ENCODE data around the gene USP13.
"Not testable (repeated sequence)": the region's sequence is repeated elsewhere in the genome, so short reads cannot be mapped to it uniquely, and the experiment has no call there.

Gene USP13

GRCh38 chr3:179682426-179683080 lies 29.7 kb downstream of the USP13 start:
- no peaks in the 10 kb centered on the region for H3K4me1 ChIP-seq (ENCODE audit: insufficient read depth, insufficient read length)
- H3K36me3 ChIP-seq (ENCODE audit: insufficient read depth, insufficient read length, low read length): peaks cover 3% of the 10 kb centered on the region
- DNase-seq (ENCODE audit: low read depth, low spot score): no peak
- no peak overlapping the region for H3K9ac ChIP-seq (ENCODE audit: insufficient read length, low read depth)
- no peaks in the 10 kb centered on the region for H3K27me3 ChIP-seq (ENCODE audit: insufficient read depth, insufficient read length)
- TF ChIP-seq ZNF274 (IDR thresholded peaks at IDR 0.05; ENCODE audit: low read depth, low read length) (no peak), SUZ12 (IDR thresholded peaks at IDR 0.05; ENCODE audit: extremely low read depth, insufficient read depth, insufficient read length) (no peak), YY1 (IDR thresholded peaks at IDR 0.05; ENCODE audit: insufficient read depth, insufficient read length) (no peak)
- H3K4me3 ChIP-seq (ENCODE audit: insufficient read length, low read depth): no peak overlapping the region
- no peaks in the 10 kb centered on the region for H3K9me3 ChIP-seq (ENCODE audit: insufficient read depth, low read length)

- not testable (repeated sequence) for H3K4me1 ChIP-seq (ENCODE audit: insufficient read depth, insufficient read length); H3K27me3 ChIP-seq (ENCODE audit: insufficient read depth, insufficient read length); H3K36me3 ChIP-seq (ENCODE audit: insufficient read depth, insufficient read length, low read length); H3K9ac ChIP-seq (ENCODE audit: insufficient read length, low read depth); H3K9me3 ChIP-seq (ENCODE audit: insufficient read depth, low read length); H3K4me3 ChIP-seq (ENCODE audit: insufficient read length, low read depth); DNase-seq (ENCODE audit: low read depth, low spot score)
These were observed 30.4 kb downstream of the USP13 start for GRCh38 chr3:179683286-179683685.

GRCh38 chr3:179687967-179688535 lies 35.2 kb downstream of the USP13 start:
- no peaks in the 10 kb centered on the region for H3K4me1 ChIP-seq (ENCODE audit: insufficient read depth, insufficient read length)
- H3K4me3 ChIP-seq (ENCODE audit: insufficient read length, low read depth): no peak overlapping the region
- no peaks in the 10 kb centered on the region for H3K27me3 ChIP-seq (ENCODE audit: insufficient read depth, insufficient read length)
- no peaks in the 10 kb centered on the region for H3K9me3 ChIP-seq (ENCODE audit: insufficient read depth, low read length)
- no peak overlapping the region for H3K9ac ChIP-seq (ENCODE audit: insufficient read length, low read depth)
- DNase-seq (ENCODE audit: low read depth, low spot score): no peak
- H3K36me3 ChIP-seq (ENCODE audit: insufficient read depth, insufficient read length, low read length): peaks cover 15% of the 10 kb centered on the region
- TF ChIP-seq ZNF274 (IDR thresholded peaks at IDR 0.05; ENCODE audit: low read depth, low read length) (no peak), SUZ12 (IDR thresholded peaks at IDR 0.05; ENCODE audit: extremely low read depth, insufficient read depth, insufficient read length) (no peak), YY1 (IDR thresholded peaks at IDR 0.05; ENCODE audit: insufficient read depth, insufficient read length) (no peak)

GRCh38 chr3:179688850-179689249 lies 36.0 kb downstream of the USP13 start:
- no peaks in the 10 kb centered on the region for H3K27me3 ChIP-seq (ENCODE audit: insufficient read depth, insufficient read length)
- DNase-seq (ENCODE audit: low read depth, low spot score): no peak
- H3K36me3 ChIP-seq (ENCODE audit: insufficient read depth, insufficient read length, low read length): peaks cover 15% of the 10 kb centered on the region
- no peaks in the 10 kb centered on the region for H3K9me3 ChIP-seq (ENCODE audit: insufficient read depth, low read length)
- no peak overlapping the region for H3K9ac ChIP-seq (ENCODE audit: insufficient read length, low read depth)
- TF ChIP-seq ZNF274 (IDR thresholded peaks at IDR 0.05; ENCODE audit: low read depth, low read length) (no peak), SUZ12 (IDR thresholded peaks at IDR 0.05; ENCODE audit: extremely low read depth, insufficient read depth, insufficient read length) (no peak), YY1 (IDR thresholded peaks at IDR 0.05; ENCODE audit: insufficient read depth, insufficient read length) (no peak)
- H3K4me3 ChIP-seq (ENCODE audit: insufficient read length, low read depth): no peak overlapping the region
- no peaks in the 10 kb centered on the region for H3K4me1 ChIP-seq (ENCODE audit: insufficient read depth, insufficient read length)

GRCh38 chr3:179694731-179695130 lies 41.9 kb downstream of the USP13 start:
- DNase-seq (ENCODE audit: low read depth, low spot score): no peak
- H3K27me3 ChIP-seq (ENCODE audit: insufficient read depth, insufficient read length): no peaks in the 10 kb centered on the region
- H3K4me3 ChIP-seq (ENCODE audit: insufficient read length, low read depth): no peak overlapping the region
- H3K9me3 ChIP-seq (ENCODE audit: insufficient read depth, low read length): no peaks in the 10 kb centered on the region
- no peaks in the 10 kb centered on the region for H3K4me1 ChIP-seq (ENCODE audit: insufficient read depth, insufficient read length)
- H3K9ac ChIP-seq (ENCODE audit: insufficient read length, low read depth): no peak overlapping the region
- TF ChIP-seq YY1 (IDR thresholded peaks at IDR 0.05; ENCODE audit: insufficient read depth, insufficient read length): no peak
- TF ChIP-seq ZNF274 (IDR thresholded peaks at IDR 0.05; ENCODE audit: low read depth, low read length): no peak
- TF ChIP-seq SUZ12 (IDR thresholded peaks at IDR 0.05; ENCODE audit: extremely low read depth, insufficient read depth, insufficient read length): no peak
- peaks cover 11% of the 10 kb centered on the region for H3K36me3 ChIP-seq (ENCODE audit: insufficient read depth, insufficient read length, low read length)

- H3K9me3 ChIP-seq (ENCODE audit: insufficient read depth, low read length): no peaks in the 10 kb centered on the region
- no peaks in the 10 kb centered on the region for H3K27me3 ChIP-seq (ENCODE audit: insufficient read depth, insufficient read length)
- DNase-seq (ENCODE audit: low read depth, low spot score): no peak
- no peaks in the 10 kb centered on the region for H3K4me1 ChIP-seq (ENCODE audit: insufficient read depth, insufficient read length)
- H3K4me3 ChIP-seq (ENCODE audit: insufficient read length, low read depth): no peak overlapping the region
- peaks cover 5% of the 10 kb centered on the region for H3K36me3 ChIP-seq (ENCODE audit: insufficient read depth, insufficient read length, low read length)
- H3K9ac ChIP-seq (ENCODE audit: insufficient read length, low read depth): no peak overlapping the region
- no peak for TF ChIP-seq YY1 (IDR thresholded peaks at IDR 0.05; ENCODE audit: insufficient read depth, insufficient read length)
- TF ChIP-seq SUZ12 (IDR thresholded peaks at IDR 0.05; ENCODE audit: extremely low read depth, insufficient read depth, insufficient read length): no peak
- TF ChIP-seq ZNF274 (IDR thresholded peaks at IDR 0.05; ENCODE audit: low read depth, low read length): no peak
These were observed 43.0 kb downstream of the USP13 start for GRCh38 chr3:179695672-179696313.

- H3K9me3 ChIP-seq (ENCODE audit: insufficient read depth, low read length): no peaks in the 10 kb centered on the region
- DNase-seq (ENCODE audit: low read depth, low spot score): no peak
- H3K9ac ChIP-seq (ENCODE audit: insufficient read length, low read depth): no peak overlapping the region
- H3K4me3 ChIP-seq (ENCODE audit: insufficient read length, low read depth): no peak overlapping the region
- H3K4me1 ChIP-seq (ENCODE audit: insufficient read depth, insufficient read length): no peaks in the 10 kb centered on the region
- TF ChIP-seq YY1 (IDR thresholded peaks at IDR 0.05; ENCODE audit: insufficient read depth, insufficient read length) (no peak), ZNF274 (IDR thresholded peaks at IDR 0.05; ENCODE audit: low read depth, low read length) (no peak), SUZ12 (IDR thresholded peaks at IDR 0.05; ENCODE audit: extremely low read depth, insufficient read depth, insufficient read length) (no peak)
- peaks cover 9% of the 10 kb centered on the region for H3K36me3 ChIP-seq (ENCODE audit: insufficient read depth, insufficient read length, low read length)
- H3K27me3 ChIP-seq (ENCODE audit: insufficient read depth, insufficient read length): no peaks in the 10 kb centered on the region
These were observed 45.0 kb downstream of the USP13 start for GRCh38 chr3:179697736-179698332.
